K562 (cell line): Measurements from ENCODE around the gene SFR1. TPM values are rescaled to one million over a fixed set of nuclear protein-coding genes. Genes with fewer than 3 reads are reported as not detected.

Experiments used
- ARNT ChIP-seq, 2 experiments: fragments of 450-650 bp; IDR thresholded peaks; 2 replicates each; pipeline ENCODE4 v1.6.1; 2016; ENCODE audit warnings: mild to moderate bottlenecking in 1 of 2
- C11orf30 ChIP-seq: fragments of 450-650 bp; IDR thresholded peaks from 2 replicates; pipeline ENCODE4 v1.6.1; 2016; ENCODE audit warnings: low read depth, mild to moderate bottlenecking
- CGGBP1 ChIP-seq: fragments of 250-450 bp; sonication (Bioruptor Pico); IDR thresholded peaks from 2 replicates; pipeline ENCODE4 v1.9.0; 2021; ENCODE audit warnings: mild to moderate bottlenecking
- CHCHD3 ChIP-seq: fragments of 250-450 bp; sonication (Bioruptor Pico); IDR thresholded peaks from 2 replicates; pipeline ENCODE4 v2.1.2; 2022; ENCODE audit warnings: mild to moderate bottlenecking
- CHD1 ChIP-seq: fragments of 200-600 bp; sonication (generic); IDR thresholded peaks from one replicate; pipeline ENCODE4 v1.6.1; 2012; ENCODE audit warnings: mild to moderate bottlenecking, moderate library complexity, low read length, inconsistent platforms
- CXXC5 ChIP-seq: fragments of 250-450 bp; sonication (Bioruptor Pico); IDR thresholded peaks from 2 replicates; pipeline ENCODE4 v1.8.0; 2022; ENCODE audit warnings: inconsistent platforms, mild to moderate bottlenecking, moderate library complexity
- DPF2 ChIP-seq: fragments of 450-650 bp; IDR thresholded peaks from 2 replicates; pipeline ENCODE4 v1.6.1; 2016
- HMG20B ChIP-seq: fragments of 250-450 bp; sonication (Bioruptor Pico); IDR thresholded peaks from 2 replicates; pipeline ENCODE4 v1.5.0; 2021; ENCODE audit warnings: mild to moderate bottlenecking
- MXI1 ChIP-seq: IDR thresholded peaks from 2 replicates; pipeline ENCODE4 v1.6.1; 2011; ENCODE audit warnings: low read depth, mild to moderate bottlenecking, improper control_type of control experiment, low read length
- RB1 ChIP-seq: fragments of 450-650 bp; IDR thresholded peaks from 2 replicates; pipeline ENCODE4 v1.6.1; 2017; ENCODE audit warnings: low read depth, mild to moderate bottlenecking
- RBM22 ChIP-seq: fragments of 200-400 bp; formaldehyde crosslinking; IDR thresholded peaks from 2 replicates; pipeline ENCODE4 v1.6.1; 2018; ENCODE audit warnings: low read length, low read depth; ENCODE audit not compliant: poor library complexity, severe bottlenecking
- SMARCA4 ChIP-seq: fragments of 450-650 bp; IDR thresholded peaks from 2 replicates; pipeline ENCODE4 v1.6.1; 2016
- SNIP1 ChIP-seq: fragments of 450-650 bp; IDR thresholded peaks from 2 replicates; pipeline ENCODE4 v1.7.1; 2017; ENCODE audit warnings: low read depth, mild to moderate bottlenecking
- SP2 ChIP-seq: IDR thresholded peaks from 2 replicates; pipeline ENCODE4 v1.6.1; 2011; ENCODE audit warnings: mild to moderate bottlenecking, low read depth, low read length, moderate library complexity; ENCODE audit not compliant: poor library complexity, severe bottlenecking; ENCODE audit errors: extremely low read depth
- SREBF2 ChIP-seq: sonication (generic); formaldehyde crosslinking; IDR thresholded peaks from 2 replicates; pipeline ENCODE4 v1.4.0; 2020; ENCODE audit warnings: mild to moderate bottlenecking, missing genetic modification reagents
- USF1 ChIP-seq: sonication (generic); formaldehyde crosslinking; IDR thresholded peaks from 2 replicates; pipeline ENCODE4 v1.9.0; 2022; ENCODE audit warnings: mild to moderate bottlenecking, missing genetic modification reagents
- ZNF589 ChIP-seq: fragments of 200-800 bp; sonication (Bioruptor generic); IDR thresholded peaks from 2 replicates; pipeline ENCODE4 v1.6.1; 2016; ENCODE audit warnings: low read depth, missing genetic modification characterization, missing compliant biosample characterization
- ZNF740 ChIP-seq, 3 experiments: fragments of 200-800 bp in 1 of 3; sonication (Bioruptor generic) in 1 of 3; sonication (generic) in 1 of 3; formaldehyde crosslinking in 1 of 3; IDR thresholded peaks; 2 replicates each; pipeline versions ENCODE4 v1.6.1 to v1.8.0; 2016 to 2022; ENCODE audit warnings: mild to moderate bottlenecking in 2 of 3, missing compliant biosample characterization in 2 of 3, missing genetic modification characterization in 2 of 3, missing genetic modification reagents in 1 of 3
- polyA plus RNA-seq, 8 experiments: library from polyadenylated mRNA; depleted of rRNA in 4 of 8; stranded (reverse) in 5 of 8; unstranded in 3 of 8; fragments of >200 nt; fragmentation: Nextera tagmentation in 2 of 8; fragmentation: Illumina TruSeq in 1 of 8; extraction: Ambion mirVana in 2 of 8; extraction: Trizol in 1 of 8; gene quantifications; 2 replicates each; pipeline versions ENCODE4 v1.2.1 to v1.2.3, GENCODE V29; 2011 to 2014; ENCODE audit warnings: inconsistent platforms in 1 of 8, missing spikeins in 1 of 8
- total RNA-seq, 7 experiments: library from RNA; depleted of rRNA in 6 of 7; stranded (reverse); fragments of >200 nt in 6 of 7; fragmentation: Illumina TruSeq in 2 of 7; extraction: Trizol in 2 of 7; gene quantifications; 2 replicates each; pipeline versions ENCODE4 v1.2.1 to v1.2.3, GENCODE V29; 2011 to 2021; ENCODE audit warnings: low replicate concordance in 1 of 7
- TF ChIP-seq, protein P1 (sequence below), 2 experiments: IDR thresholded peaks in 1 of 2; conservative IDR thresholded peaks in 1 of 2; 2 replicates each; pipeline ENCODE4 v1.6.1; 2016; ENCODE audit warnings: low read depth in 2 of 2, mild to moderate bottlenecking in 1 of 2, missing compliant biosample characterization in 1 of 2, missing genetic modification characterization in 1 of 2, moderate library complexity in 1 of 2
- TF ChIP-seq, protein P2 (sequence below): sonication (generic); formaldehyde crosslinking; IDR thresholded peaks from 2 replicates; pipeline ENCODE4 v1.8.0; 2022; ENCODE audit warnings: mild to moderate bottlenecking, missing genetic modification reagents

The SFR1 gene
- total and polyA plus RNA-seq, 9 of the 15 experiments (the other 6 are each of a cell fraction or from before 2014, with no cell fraction given), result 4.3 to 18.7 (median 9.1) TPM

- TF ChIP-seq ZNF740 (CRISPR knock-in tag; IDR thresholded peaks at IDR 0.05) (no peak), ZNF740 (tag; IDR thresholded peaks at IDR 0.05) (no peak), C11orf30 (no peak), SREBF2 (no peak), MXI1 (no peak), SNIP1 (no peak), HMG20B (CRISPR knock-in tag) (no peak), ARNT (IDR thresholded peaks at IDR 0.05) (no peak), SP2 (no peak), CGGBP1 (CRISPR knock-in tag) (no peak), RB1 (no peak), DPF2 (no peak), CHCHD3 (CRISPR knock-in tag) (no peak), CHD1 (no peak), ZNF589 (CRISPR knock-in tag) (no peak), RBM22 (no peak), CXXC5 (no peak), USF1 (CRISPR knock-in tag) (no peak), SMARCA4 (peak; percentile 49; the same call in 1 of the 2 replicates)
- TF ChIP-seq, protein P1, sequence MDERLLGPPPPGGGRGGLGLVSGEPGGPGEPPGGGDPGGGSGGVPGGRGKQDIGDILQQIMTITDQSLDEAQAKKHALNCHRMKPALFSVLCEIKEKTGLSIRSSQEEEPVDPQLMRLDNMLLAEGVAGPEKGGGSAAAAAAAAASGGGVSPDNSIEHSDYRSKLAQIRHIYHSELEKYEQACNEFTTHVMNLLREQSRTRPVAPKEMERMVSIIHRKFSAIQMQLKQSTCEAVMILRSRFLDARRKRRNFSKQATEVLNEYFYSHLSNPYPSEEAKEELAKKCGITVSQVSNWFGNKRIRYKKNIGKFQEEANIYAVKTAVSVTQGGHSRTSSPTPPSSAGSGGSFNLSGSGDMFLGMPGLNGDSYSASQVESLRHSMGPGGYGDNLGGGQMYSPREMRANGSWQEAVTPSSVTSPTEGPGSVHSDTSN (CRISPR knock-in tag; IDR thresholded peaks at IDR 0.05; ENCODE audit: low read depth), result no peak
- TF ChIP-seq, protein P1 (tag; conservative IDR thresholded peaks at IDR 0.05; ENCODE audit: low read depth), result peak; percentile 80
- TF ChIP-seq, protein P2, sequence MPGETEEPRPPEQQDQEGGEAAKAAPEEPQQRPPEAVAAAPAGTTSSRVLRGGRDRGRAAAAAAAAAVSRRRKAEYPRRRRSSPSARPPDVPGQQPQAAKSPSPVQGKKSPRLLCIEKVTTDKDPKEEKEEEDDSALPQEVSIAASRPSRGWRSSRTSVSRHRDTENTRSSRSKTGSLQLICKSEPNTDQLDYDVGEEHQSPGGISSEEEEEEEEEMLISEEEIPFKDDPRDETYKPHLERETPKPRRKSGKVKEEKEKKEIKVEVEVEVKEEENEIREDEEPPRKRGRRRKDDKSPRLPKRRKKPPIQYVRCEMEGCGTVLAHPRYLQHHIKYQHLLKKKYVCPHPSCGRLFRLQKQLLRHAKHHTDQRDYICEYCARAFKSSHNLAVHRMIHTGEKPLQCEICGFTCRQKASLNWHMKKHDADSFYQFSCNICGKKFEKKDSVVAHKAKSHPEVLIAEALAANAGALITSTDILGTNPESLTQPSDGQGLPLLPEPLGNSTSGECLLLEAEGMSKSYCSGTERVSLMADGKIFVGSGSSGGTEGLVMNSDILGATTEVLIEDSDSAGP, result no peak
Observed at GRCh38 chr10:104109908-104110662, 11.9 kb upstream of the SFR1 start (continued).
